ENCODE data around the gene DHRS2. TPM values are rescaled to one million over a fixed set of nuclear protein-coding genes. Genes with fewer than 3 reads are reported as not detected.

Gene DHRS2
- total and polyA plus RNA-seq, 2 of the 13 experiments (the other 11 are each of a cell fraction or from before 2014, with no cell fraction given) = 1,621 to 3,021 TPM

DNA sequence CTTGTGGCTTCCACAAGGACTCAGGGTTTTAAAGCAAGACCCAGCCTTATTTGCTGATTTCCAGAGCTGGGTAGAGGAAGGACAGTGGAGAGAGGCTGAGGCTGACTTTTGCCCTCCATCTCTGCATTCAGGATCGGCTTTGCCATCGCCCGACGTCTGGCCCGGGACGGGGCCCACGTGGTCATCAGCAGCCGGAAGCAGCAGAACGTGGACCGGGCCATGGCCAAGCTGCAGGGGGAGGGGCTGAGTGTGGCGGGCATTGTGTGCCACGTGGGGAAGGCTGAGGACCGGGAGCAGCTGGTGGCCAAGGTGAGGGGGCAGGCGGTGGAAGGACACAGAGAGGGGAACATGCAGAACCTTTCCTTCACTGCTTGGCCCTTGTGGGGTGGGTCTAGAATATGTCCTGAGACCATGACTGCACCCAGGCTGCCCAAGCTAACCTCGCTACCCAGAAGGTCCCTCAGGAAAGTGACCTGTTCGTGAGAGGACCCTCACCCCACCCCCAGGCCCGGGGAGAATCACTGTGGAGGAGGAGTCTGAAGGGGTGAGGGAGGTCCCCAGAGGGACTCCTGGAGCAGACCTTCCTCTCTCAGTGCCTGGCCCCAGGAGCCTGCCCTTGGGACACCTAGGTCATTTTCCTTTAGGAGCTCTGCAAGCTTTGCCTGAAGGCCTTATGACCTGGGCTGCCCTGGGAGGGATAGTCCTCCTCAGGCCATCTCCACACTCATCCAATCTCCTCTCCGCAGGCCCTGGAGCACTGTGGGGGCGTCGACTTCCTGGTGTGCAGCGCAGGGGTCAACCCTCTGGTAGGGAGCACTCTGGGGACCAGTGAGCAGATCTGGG is 3.1 kb downstream of the DHRS2 start (continued):
- TF ChIP-seq TRIM24 (CRISPR knock-in tag; IDR thresholded peaks at IDR 0.05) = no peak
- peak in 1 of 2 experiments; percentile 87; a peak in 2 of 4 replicates for TF ChIP-seq KLF16 (CRISPR knock-in tag; IDR thresholded peaks at IDR 0.05)
- TF ChIP-seq ZNF260 (CRISPR knock-in tag; IDR thresholded peaks at IDR 0.05; ENCODE audit: borderline replicate concordance, low read depth) = no peak
- no peak for TF ChIP-seq GATA4 (IDR thresholded peaks at IDR 0.05; ENCODE audit: borderline replicate concordance, low read depth)
- TF ChIP-seq, protein P1, sequence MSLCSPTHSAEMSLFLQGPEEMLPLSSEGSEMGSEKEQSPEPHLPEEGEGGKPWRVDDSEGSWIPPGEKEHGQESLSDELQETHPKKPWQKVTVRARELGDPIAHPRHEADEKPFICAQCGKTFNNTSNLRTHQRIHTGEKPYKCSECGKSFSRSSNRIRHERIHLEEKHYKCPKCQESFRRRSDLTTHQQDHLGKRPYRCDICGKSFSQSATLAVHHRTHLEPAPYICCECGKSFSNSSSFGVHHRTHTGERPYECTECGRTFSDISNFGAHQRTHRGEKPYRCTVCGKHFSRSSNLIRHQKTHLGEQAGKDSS (CRISPR knock-in tag; IDR thresholded peaks at IDR 0.05; ENCODE audit: borderline replicate concordance, low read depth) = peak; percentile 97
- peak; percentile 83 for TF ChIP-seq ELF1 (CRISPR knock-in tag; IDR thresholded peaks at IDR 0.05)
- no peak for TF ChIP-seq POGZ (CRISPR knock-in tag; IDR thresholded peaks at IDR 0.05)
- peak; percentile 73 for TF ChIP-seq NR2C2 (CRISPR knock-in tag; IDR thresholded peaks at IDR 0.05; ENCODE audit: borderline replicate concordance)
- no peak for TF ChIP-seq SP2 (CRISPR knock-in tag; IDR thresholded peaks at IDR 0.05)
- peak; percentile 28; the same call in 1 of the 2 replicates for TF ChIP-seq ZFP1 (CRISPR knock-in tag; IDR thresholded peaks at IDR 0.05)
- peak; percentile 82 for TF ChIP-seq NCOA1 (CRISPR knock-in tag; IDR thresholded peaks at IDR 0.05)
- no peak; the same call in 1 of the 2 replicates for TF ChIP-seq ZSCAN9 (CRISPR knock-in tag; IDR thresholded peaks at IDR 0.05; ENCODE audit: borderline replicate concordance)
- TF ChIP-seq, protein P2, sequence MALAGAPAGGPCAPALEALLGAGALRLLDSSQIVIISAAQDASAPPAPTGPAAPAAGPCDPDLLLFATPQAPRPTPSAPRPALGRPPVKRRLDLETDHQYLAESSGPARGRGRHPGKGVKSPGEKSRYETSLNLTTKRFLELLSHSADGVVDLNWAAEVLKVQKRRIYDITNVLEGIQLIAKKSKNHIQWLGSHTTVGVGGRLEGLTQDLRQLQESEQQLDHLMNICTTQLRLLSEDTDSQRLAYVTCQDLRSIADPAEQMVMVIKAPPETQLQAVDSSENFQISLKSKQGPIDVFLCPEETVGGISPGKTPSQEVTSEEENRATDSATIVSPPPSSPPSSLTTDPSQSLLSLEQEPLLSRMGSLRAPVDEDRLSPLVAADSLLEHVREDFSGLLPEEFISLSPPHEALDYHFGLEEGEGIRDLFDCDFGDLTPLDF (CRISPR knock-in tag; IDR thresholded peaks at IDR 0.05) = no peak
- no peak for TF ChIP-seq SOX6 (IDR thresholded peaks at IDR 0.05)
- no peak for TF ChIP-seq SOX6 (CRISPR knock-in tag; IDR thresholded peaks at IDR 0.05)
- no peak for TF ChIP-seq KMT2B (CRISPR knock-in tag; IDR thresholded peaks at IDR 0.05)
- TF ChIP-seq, protein P3, sequence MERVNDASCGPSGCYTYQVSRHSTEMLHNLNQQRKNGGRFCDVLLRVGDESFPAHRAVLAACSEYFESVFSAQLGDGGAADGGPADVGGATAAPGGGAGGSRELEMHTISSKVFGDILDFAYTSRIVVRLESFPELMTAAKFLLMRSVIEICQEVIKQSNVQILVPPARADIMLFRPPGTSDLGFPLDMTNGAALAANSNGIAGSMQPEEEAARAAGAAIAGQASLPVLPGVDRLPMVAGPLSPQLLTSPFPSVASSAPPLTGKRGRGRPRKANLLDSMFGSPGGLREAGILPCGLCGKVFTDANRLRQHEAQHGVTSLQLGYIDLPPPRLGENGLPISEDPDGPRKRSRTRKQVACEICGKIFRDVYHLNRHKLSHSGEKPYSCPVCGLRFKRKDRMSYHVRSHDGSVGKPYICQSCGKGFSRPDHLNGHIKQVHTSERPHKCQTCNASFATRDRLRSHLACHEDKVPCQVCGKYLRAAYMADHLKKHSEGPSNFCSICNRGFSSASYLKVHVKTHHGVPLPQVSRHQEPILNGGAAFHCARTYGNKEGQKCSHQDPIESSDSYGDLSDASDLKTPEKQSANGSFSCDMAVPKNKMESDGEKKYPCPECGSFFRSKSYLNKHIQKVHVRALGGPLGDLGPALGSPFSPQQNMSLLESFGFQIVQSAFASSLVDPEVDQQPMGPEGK (CRISPR knock-in tag; IDR thresholded peaks at IDR 0.05) = peak; percentile 64
- TF ChIP-seq ZNF512B (CRISPR knock-in tag; IDR thresholded peaks at IDR 0.05; ENCODE audit: borderline replicate concordance) = peak; percentile 99; the same call in 1 of the 2 replicates
- TF ChIP-seq, protein P4, sequence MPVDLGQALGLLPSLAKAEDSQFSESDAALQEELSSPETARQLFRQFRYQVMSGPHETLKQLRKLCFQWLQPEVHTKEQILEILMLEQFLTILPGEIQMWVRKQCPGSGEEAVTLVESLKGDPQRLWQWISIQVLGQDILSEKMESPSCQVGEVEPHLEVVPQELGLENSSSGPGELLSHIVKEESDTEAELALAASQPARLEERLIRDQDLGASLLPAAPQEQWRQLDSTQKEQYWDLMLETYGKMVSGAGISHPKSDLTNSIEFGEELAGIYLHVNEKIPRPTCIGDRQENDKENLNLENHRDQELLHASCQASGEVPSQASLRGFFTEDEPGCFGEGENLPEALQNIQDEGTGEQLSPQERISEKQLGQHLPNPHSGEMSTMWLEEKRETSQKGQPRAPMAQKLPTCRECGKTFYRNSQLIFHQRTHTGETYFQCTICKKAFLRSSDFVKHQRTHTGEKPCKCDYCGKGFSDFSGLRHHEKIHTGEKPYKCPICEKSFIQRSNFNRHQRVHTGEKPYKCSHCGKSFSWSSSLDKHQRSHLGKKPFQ (CRISPR knock-in tag; IDR thresholded peaks at IDR 0.05; ENCODE audit: insufficient replicate concordance) = no peak
- no peak for TF ChIP-seq ZNF329 (CRISPR knock-in tag; IDR thresholded peaks at IDR 0.05; ENCODE audit: low read depth)
- TF ChIP-seq MXD4 (CRISPR knock-in tag; IDR thresholded peaks at IDR 0.05) = peak; percentile 91; the same call in 1 of the 2 replicates

Data from HepG2 (cell line).